HepG2 (cell line): ENCODE data around the gene EDNRA. TPM values are rescaled to one million over a fixed set of nuclear protein-coding genes. Genes with fewer than 3 reads are reported as not detected.
A peak's percentile ranks its signal among the peaks of the same experiment; 100 is the strongest.

Source experiments
- ATAC-seq: fragments of 200-7000 bp; cut with Tn5 transposase; 3 replicates; pipeline ENCODE4 v1.9.1; 2020; ENCODE audit warnings: mild to moderate bottlenecking, moderate library complexity
- BruUV-seq: library from RNA; stranded (reverse); fragments of 400-500 nt; replicated peaks from 2 replicates; lab custom pipeline; 2021; lab: Mats Ljungman, UMichigan
- CTCF ChIA-PET: fragments of 300-600 bp; formaldehyde crosslinking; extraction: SDS; loops from one replicate; lab custom pipeline; 2021; ENCODE audit warnings: low total read pairs, inconsistent platforms, low intra/inter-chr PET ratio; lab: Yijun Ruan, JAX
- POLR2A ChIA-PET: fragments of 350-600 bp; sonication (Branson Sonifier 250); formaldehyde crosslinking; loops from one replicate; lab custom pipeline; 2020; ENCODE audit warnings: antibody characterized with exemption, inconsistent platforms; lab: Yijun Ruan, JAX
- DNase-seq: peaks from one replicate; pipeline ENCODE4 v3.0.0-alpha.2; 2015; ENCODE audit warnings: low spot score
- FAIRE-seq: peaks from 3 replicates; lab custom pipeline; 2011; peaks lifted over from hg19 to GRCh38; lab: Jason Lieb, UNC
- H2AFZ ChIP-seq: one replicate; pipeline ENCODE4 v1.6.1; 2011; ENCODE audit warnings: low read length, inconsistent platforms
- H3K27ac ChIP-seq: fragments of 300-600 bp; 3 replicates; pipeline ENCODE4 v1.8.0; 2011; ENCODE audit warnings: mixed run types, mild to moderate bottlenecking, mixed read lengths, low read length, inconsistent platforms; ENCODE audit not compliant: insufficient read depth; ENCODE audit errors: extremely low read length
- H3K27me3 ChIP-seq, 2 experiments: fragments of 200-600 bp in 1 of 2; 2 replicates in 1 of 2; 3 replicates in 1 of 2; pipeline versions ENCODE4 v1.6.0 to v1.8.0; 2011; ENCODE audit warnings: low read length in 2 of 2, mild to moderate bottlenecking in 2 of 2, moderate library complexity in 2 of 2, inconsistent platforms in 1 of 2; ENCODE audit not compliant: insufficient read depth in 2 of 2, control insufficient read depth in 1 of 2
- H3K36me3 ChIP-seq, 2 experiments: fragments of 200-600 bp in 1 of 2; replicated peaks in 1 of 2; 2 replicates in 1 of 2; 3 replicates in 1 of 2; pipeline versions ENCODE4 v1.5.1 to v1.8.0; 2011; ENCODE audit warnings: low read length in 2 of 2, inconsistent platforms in 1 of 2; ENCODE audit not compliant: insufficient read depth in 2 of 2, control insufficient read depth in 1 of 2
- H3K4me1 ChIP-seq: 2 replicates; pipeline ENCODE4 v1.5.1; 2012; ENCODE audit warnings: low read length, inconsistent platforms; ENCODE audit not compliant: insufficient read depth
- H3K4me2 ChIP-seq: 2 replicates; pipeline ENCODE4 v1.6.0; 2011; ENCODE audit warnings: low read depth, low read length, inconsistent platforms
- H3K4me3 ChIP-seq, 3 experiments: fragments of 200-600 bp in 1 of 3; sonication (generic), shearing (Covaris generic) in 1 of 3; replicated peaks in 1 of 3; 2 replicates each; pipeline ENCODE4 v1.5.1; 2011 to 2016; ENCODE audit warnings: low read length in 3 of 3, inconsistent platforms in 2 of 3, low read depth in 2 of 3, mild to moderate bottlenecking in 2 of 3, control low read depth in 1 of 3, mixed read lengths in 1 of 3; ENCODE audit not compliant: insufficient read depth in 1 of 3
- H3K79me2 ChIP-seq: one replicate; pipeline ENCODE4 v1.6.1; 2011; ENCODE audit warnings: low read length, inconsistent platforms; ENCODE audit not compliant: insufficient read depth
- H3K9ac ChIP-seq: 2 replicates; pipeline ENCODE4 v1.6.0; 2011; ENCODE audit warnings: mild to moderate bottlenecking, low read depth, low read length, inconsistent platforms; ENCODE audit not compliant: insufficient read depth
- H3K9me3 ChIP-seq: 2 replicates; pipeline ENCODE4 v1.5.1; 2012; ENCODE audit warnings: mild to moderate bottlenecking, low read length
- H4K20me1 ChIP-seq: 2 replicates; pipeline ENCODE4 v1.6.0; 2011; ENCODE audit warnings: inconsistent platforms, mild to moderate bottlenecking, low read length, moderate library complexity; ENCODE audit not compliant: insufficient read depth
- KLF16 ChIP-seq, 2 experiments: sonication (generic) in 1 of 2; formaldehyde crosslinking in 1 of 2; IDR thresholded peaks; 2 replicates each; pipeline versions ENCODE4 v1.6.1 to v1.8.0; 2016 to 2023; ENCODE audit warnings: missing genetic modification reagents in 2 of 2, missing compliant biosample characterization in 1 of 2
- MATR3 ChIP-seq: sonication (generic); formaldehyde crosslinking; IDR thresholded peaks from 2 replicates; pipeline ENCODE4 v1.4.0; 2020; ENCODE audit warnings: missing genetic modification reagents
- MBNL3 ChIP-seq: fragments of 250-450 bp; sonication (Bioruptor Pico); conservative IDR thresholded peaks from 2 replicates; pipeline ENCODE4 v1.8.0; 2022; ENCODE audit warnings: mild to moderate bottlenecking, inconsistent platforms
- PHF8 ChIP-seq: sonication (generic); formaldehyde crosslinking; IDR thresholded peaks from 2 replicates; pipeline ENCODE4 v1.5.0; 2020; ENCODE audit warnings: missing genetic modification reagents
- SNRNP70 ChIP-seq: fragments of 200-400 bp; formaldehyde crosslinking; IDR thresholded peaks from 2 replicates; pipeline ENCODE4 v1.6.1; 2017; ENCODE audit warnings: mild to moderate bottlenecking, low read depth, low read length, moderate library complexity
- ZBTB38 ChIP-seq: sonication (generic); formaldehyde crosslinking; IDR thresholded peaks from 2 replicates; pipeline ENCODE4 v1.5.1; 2020; ENCODE audit warnings: mild to moderate bottlenecking, missing genetic modification reagents
- ZBTB42 ChIP-seq: sonication (generic); formaldehyde crosslinking; IDR thresholded peaks from 2 replicates; pipeline ENCODE4 v1.5.0; 2020; ENCODE audit warnings: mild to moderate bottlenecking, missing genetic modification reagents
- ZMYM3 ChIP-seq: sonication (generic); formaldehyde crosslinking; IDR thresholded peaks from 2 replicates; pipeline ENCODE4 v1.5.1; 2020; ENCODE audit warnings: mild to moderate bottlenecking, missing genetic modification reagents
- ZNF607 ChIP-seq: sonication (generic); formaldehyde crosslinking; IDR thresholded peaks from 2 replicates; pipeline ENCODE4 v1.5.1; 2020; ENCODE audit warnings: missing genetic modification reagents, mild to moderate bottlenecking, borderline replicate concordance
- ZNF850 ChIP-seq: sonication (generic); formaldehyde crosslinking; conservative IDR thresholded peaks from 2 replicates; pipeline ENCODE4 v1.9.0; 2021; ENCODE audit warnings: mild to moderate bottlenecking, missing genetic modification reagents
- WGBS: methylation state at CpG from one replicate; pipeline ENCODE4 v1.1.6; 2017; ENCODE audit warnings: low lambda C conversion rate; 5-methylcytosine and 5-hydroxymethylcytosine counted together
- in situ Hi-C: cut with HindIII; loops from 2 replicates; pipeline ENCODE4 v1.10.0; 2017; ENCODE audit warnings: low pct_unique_long_range_greater_than_20kb; ENCODE audit not compliant: extremely low pct_ligation_motif_present
- intact Hi-C: fragments of 100-400 bp; cut with micrococcal nuclease; formaldehyde crosslinking; loops from one replicate; pipeline ENCODE4 v1.10.0; 2022; ENCODE audit not compliant: unreplicated experiment
- polyA plus RNA-seq, 8 experiments: library from polyadenylated mRNA; depleted of rRNA in 3 of 8; stranded (reverse) in 7 of 8; unstranded in 1 of 8; fragments of >200 nt; fragmentation: Illumina TruSeq in 4 of 8; extraction: Trizol in 4 of 8; gene quantifications; 2 replicates each; pipeline versions ENCODE4 v1.2.1 to v1.2.3, GENCODE V29; 2011 to 2016; ENCODE audit warnings: low read depth in 4 of 8, missing spikeins in 1 of 8, mixed read lengths in 1 of 8; ENCODE audit not compliant: insufficient read depth in 1 of 8
- total RNA-seq, 5 experiments: library from RNA; depleted of rRNA; stranded (reverse); fragments of >200 nt; fragmentation: Illumina TruSeq; extraction: Trizol; gene quantifications; 2 replicates each; pipeline ENCODE4 v1.2.3, GENCODE V29; 2016; ENCODE audit warnings: low read depth in 1 of 5
- TF ChIP-seq, protein P1 (sequence below), 2 experiments: sonication (generic) in 1 of 2; formaldehyde crosslinking in 1 of 2; IDR thresholded peaks; 2 replicates each; pipeline versions ENCODE4 v1.4.0 to v1.6.1; 2018 to 2020; ENCODE audit warnings: missing genetic modification reagents in 2 of 2, borderline replicate concordance in 1 of 2, low read depth in 1 of 2, mild to moderate bottlenecking in 1 of 2, missing biosample characterization in 1 of 2

The EDNRA gene
- total and polyA plus RNA-seq, 2 of the 13 experiments (the other 11 are each of a cell fraction or from before 2014, with no cell fraction given), result not detected

DNA sequence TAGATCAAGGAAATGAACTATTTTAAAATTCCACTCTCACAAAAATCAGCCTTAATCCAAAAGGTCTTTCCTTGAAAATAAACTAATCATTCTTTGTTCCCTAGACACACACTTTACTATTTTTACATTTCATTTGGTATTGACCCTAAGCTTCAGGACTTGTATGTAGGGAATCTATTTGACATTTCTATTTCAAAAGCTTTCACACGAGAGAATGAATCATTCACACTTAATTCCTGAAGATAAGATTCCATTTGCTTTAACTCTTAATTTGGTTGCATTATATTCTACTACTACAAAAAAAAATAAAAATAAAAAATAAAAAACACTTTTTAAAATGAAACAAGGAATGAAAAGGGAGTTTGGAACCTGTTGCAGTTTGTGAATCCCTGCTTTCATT, 43.7 kb downstream of the EDNRA start:
- Histone ChIP-seq H3K4me1 (no peaks in the 10 kb centered on the region), H3K9me3 (no peaks in the 10 kb centered on the region), H3K9ac (no peak overlapping the region), H3K4me2 (no peak overlapping the region), H3K27me3 (no peaks in the 10 kb centered on the region), H3K27ac (no peak overlapping the region), H4K20me1 (no peaks in the 10 kb centered on the region), H2AFZ (no peak overlapping the region), H3K4me3 (no peak overlapping the region), H3K79me2 (no peaks in the 10 kb centered on the region), H3K36me3 (no peaks in the 10 kb centered on the region)
- intact Hi-C loops (no loop called here), in situ Hi-C loops (no loop called here)
- POLR2A ChIA-PET, result no interaction called here
- no peak for DNase-seq
- no TSS peak for BruUV-seq
- TF ChIP-seq MATR3 (CRISPR knock-in tag) (no peak), KLF16 (CRISPR knock-in tag; IDR thresholded peaks at IDR 0.05) (no peak), SNRNP70 (0 out of 2 replicates have a peak, but pooled peaks have one; percentile 37), ZNF607 (CRISPR knock-in tag) (no peak), ZNF850 (CRISPR knock-in tag) (no peak)
- 4% methylated on average over 1 of the region's 1 CpG for WGBS
- FAIRE-seq, result no peak
- CTCF ChIA-PET, result no interaction called here
- no peak for ATAC-seq

DNA sequence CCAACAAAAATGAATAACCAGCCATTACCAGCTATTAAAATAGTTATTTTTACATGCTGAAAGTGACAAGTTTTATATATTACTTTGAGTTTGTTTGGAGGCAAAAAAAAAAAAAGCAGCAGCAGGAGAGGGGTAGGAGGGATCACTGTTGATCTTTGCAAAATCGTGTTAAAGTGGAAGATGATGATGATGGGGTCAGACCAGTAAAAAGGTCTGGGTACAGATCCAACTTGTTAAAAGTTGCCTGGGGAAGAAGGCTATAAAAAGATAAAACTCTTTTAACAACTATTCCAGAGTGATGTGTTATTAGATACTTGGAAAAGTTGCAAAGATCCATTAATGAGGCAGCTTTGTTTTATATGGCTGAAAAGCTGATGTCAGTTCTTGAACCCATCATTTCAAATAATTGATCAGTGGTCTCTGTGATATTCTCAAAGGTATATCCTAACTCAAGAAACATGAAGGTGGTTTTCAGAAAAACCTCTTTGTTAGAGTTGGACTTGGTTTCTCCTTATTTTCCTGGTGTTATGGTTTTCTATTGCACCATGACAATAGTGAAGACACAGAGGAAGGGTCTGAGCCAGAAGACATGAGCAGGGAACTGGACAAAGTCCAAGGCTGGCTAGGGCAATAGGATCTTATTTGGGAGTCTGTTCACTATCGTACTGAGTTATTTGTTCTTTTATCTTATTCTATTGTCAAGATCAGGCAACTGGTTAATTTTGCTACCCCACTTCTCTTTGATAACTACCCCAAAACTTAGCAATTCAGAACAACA, 44.8 kb downstream of the EDNRA start:
- ATAC-seq (no peak), FAIRE-seq (no peak), DNase-seq (no peak)
- ChIA-PET POLR2A (no interaction called here), CTCF (no interaction called here)
- H3K4me3 ChIP-seq, result no peak overlapping the region
- no TSS peak for BruUV-seq
- no peak overlapping the region for H3K9ac ChIP-seq
- no peak overlapping the region for H3K27ac ChIP-seq
- H4K20me1 ChIP-seq, result no peaks in the 10 kb centered on the region
- H3K9me3 ChIP-seq, result no peaks in the 10 kb centered on the region
- intact Hi-C loops (no loop called here), in situ Hi-C loops (no loop called here)
- H3K27me3 ChIP-seq, result no peaks in the 10 kb centered on the region
- no peaks in the 10 kb centered on the region for H3K36me3 ChIP-seq
- WGBS, result 21% methylated on average over 2 of the region's 2 CpGs
- TF ChIP-seq ZBTB38 (CRISPR knock-in tag), result no peak
- no peak for TF ChIP-seq ZBTB42 (CRISPR knock-in tag)
- TF ChIP-seq, protein P1, sequence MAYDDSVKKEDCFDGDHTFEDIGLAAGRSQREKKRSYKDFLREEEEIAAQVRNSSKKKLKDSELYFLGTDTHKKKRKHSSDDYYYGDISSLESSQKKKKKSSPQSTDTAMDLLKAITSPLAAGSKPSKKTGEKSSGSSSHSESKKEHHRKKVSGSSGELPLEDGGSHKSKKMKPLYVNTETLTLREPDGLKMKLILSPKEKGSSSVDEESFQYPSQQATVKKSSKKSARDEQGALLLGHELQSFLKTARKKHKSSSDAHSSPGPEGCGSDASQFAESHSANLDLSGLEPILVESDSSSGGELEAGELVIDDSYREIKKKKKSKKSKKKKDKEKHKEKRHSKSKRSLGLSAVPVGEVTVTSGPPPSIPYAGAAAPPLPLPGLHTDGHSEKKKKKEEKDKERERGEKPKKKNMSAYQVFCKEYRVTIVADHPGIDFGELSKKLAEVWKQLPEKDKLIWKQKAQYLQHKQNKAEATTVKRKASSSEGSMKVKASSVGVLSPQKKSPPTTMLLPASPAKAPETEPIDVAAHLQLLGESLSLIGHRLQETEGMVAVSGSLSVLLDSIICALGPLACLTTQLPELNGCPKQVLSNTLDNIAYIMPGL (CRISPR knock-in tag; IDR thresholded peaks at IDR 0.05; ENCODE audit: borderline replicate concordance in 1 of 2, low read depth in 1 of 2), result no peak
- no peak for TF ChIP-seq PHF8 (CRISPR knock-in tag)
- no peak for TF ChIP-seq MBNL3 (CRISPR knock-in tag)
- no peak for TF ChIP-seq ZMYM3
- H3K4me1 ChIP-seq, result no peaks in the 10 kb centered on the region
- H3K4me2 ChIP-seq, result no peak overlapping the region
- H2AFZ ChIP-seq, result no peak overlapping the region
- H3K79me2 ChIP-seq, result no peaks in the 10 kb centered on the region
